Activated T-cell treated with anti-CD3 and anti-CD28 coated beads for 4 hours (primary cell): ENCODE results near the gene PHACTR1.

Source experiments
- DNase-seq: peaks from one replicate; pipeline ENCODE4 v3.0.0-alpha.2; 2020

Gene PHACTR1

DNA sequence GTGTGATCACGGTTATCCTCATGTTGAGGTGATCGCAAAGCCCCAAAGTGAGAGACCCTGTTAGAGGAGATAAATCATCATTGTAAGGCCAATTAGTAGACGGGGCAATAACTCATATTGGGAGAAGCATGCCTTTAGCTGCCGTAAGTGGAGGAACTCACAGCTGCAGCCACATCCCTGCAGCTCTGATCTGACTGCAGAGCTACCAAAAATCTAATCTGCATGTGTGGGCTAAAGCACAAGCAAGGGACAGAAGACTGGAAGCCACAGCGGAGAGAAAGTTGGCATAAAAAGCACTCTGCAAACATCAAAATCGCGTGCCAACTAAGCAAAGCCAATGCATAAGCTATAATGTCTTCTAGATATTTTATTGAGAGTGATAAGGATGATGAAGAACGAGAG is 532.0 kb downstream of the PHACTR1 start:
- DNase-seq: no peak

- DNase-seq: no peak
Measured at GRCh38 chr6:13248994-13249393, 532.4 kb downstream of the PHACTR1 start.

DNA sequence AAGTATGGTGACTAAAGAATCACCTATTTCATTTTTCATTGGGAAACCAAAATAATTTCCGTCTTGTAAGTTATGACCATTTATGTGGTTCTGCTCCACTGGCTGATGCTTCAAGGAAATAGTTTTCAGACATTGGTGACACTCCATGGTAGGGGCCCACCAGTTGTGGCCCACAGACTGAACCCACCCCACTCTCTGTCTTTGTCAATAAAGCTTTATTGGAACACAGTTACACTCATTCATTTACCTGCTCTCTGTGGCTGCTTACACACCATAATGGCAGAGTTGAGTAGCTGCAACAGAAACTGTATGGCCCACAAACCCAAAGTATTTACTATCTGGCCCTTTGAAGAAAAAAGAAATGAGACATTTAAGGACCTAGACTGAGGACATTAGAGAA is 533.2 kb downstream of the PHACTR1 start:
- DNase-seq: no peak

DNA sequence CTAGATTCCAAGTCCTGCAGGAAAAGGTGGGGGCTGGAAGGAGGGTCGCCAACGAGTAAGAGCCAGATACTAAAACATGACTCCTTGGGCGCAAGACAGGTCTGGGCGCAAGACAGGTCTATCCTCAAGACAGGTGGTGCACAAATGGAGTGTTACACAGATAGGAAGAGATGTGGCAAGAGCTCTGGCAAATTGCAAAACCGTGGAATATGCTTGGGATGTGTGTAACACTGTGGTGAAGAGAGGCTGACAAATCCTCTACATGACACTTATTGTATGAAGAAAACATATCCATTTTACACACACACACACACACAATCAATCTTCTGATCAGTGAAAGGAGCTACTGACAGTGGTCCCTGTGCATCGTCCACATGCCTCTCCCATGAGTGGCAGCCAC is 534.1 kb downstream of the PHACTR1 start:
- DNase-seq: no peak

- no peak for DNase-seq
Measured at GRCh38 chr6:13251242-13251641, 534.7 kb downstream of the PHACTR1 start.

- DNase-seq: no peak
Measured at GRCh38 chr6:13252790-13253189, 536.2 kb downstream of the PHACTR1 start.

GRCh38 chr6:13253272-13253671 is 536.7 kb downstream of the PHACTR1 start:
- DNase-seq: no peak

DNA sequence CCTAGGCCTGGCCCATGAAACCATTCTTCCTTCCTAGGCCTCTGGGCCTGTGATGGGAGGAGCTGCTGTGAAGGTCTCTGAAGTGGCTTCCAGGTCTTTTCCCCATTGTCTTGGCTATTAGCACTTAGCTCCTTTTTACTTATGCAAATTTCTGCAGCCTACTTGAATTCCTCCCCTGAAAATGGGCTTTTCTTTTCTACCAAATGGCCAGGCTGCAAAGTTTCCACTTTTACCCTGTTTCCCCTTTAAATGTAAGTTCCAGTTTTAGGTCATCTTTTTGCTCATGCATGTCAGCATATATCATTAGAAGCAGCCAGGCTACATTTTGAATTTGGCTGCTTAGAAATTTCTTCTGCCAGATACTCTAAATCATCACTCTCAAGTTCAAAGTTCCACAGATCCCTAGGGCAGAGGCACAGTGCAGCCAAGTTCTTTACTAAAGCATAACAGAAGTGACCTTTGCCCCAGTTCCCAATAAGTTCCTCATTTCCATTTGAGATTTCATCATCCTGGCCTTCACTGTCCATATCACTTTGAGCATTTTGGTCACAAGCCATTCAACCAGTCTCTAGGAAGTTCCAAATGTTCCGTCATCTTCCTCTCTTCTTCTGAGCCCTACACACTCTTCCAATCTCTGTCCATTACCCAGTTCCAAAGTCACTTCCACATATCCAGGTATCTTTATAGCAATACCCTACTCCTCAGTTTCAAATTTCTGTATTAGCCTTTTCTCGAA is 539.9 kb downstream of the PHACTR1 start:
- DNase-seq: no peak

DNA sequence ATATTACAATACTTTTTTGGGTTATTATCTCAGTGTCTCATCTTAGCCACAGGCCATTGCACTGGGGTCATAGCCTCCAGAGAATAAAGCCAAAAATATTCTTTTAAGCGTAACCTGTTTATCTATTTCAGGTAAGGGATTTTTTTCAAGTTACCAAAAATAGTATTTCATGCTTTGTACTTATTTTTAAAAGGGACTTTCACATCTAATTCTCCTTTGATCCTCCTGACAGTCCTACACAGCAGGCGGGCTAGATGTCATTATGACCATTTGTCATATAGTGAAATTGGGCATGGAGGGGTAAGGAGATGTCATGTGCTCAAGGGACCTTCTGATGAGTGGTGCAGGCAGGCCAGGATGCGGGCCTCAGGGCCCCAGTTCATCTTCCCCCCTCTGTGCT is 542.8 kb downstream of the PHACTR1 start:
- DNase-seq: no peak

DNA sequence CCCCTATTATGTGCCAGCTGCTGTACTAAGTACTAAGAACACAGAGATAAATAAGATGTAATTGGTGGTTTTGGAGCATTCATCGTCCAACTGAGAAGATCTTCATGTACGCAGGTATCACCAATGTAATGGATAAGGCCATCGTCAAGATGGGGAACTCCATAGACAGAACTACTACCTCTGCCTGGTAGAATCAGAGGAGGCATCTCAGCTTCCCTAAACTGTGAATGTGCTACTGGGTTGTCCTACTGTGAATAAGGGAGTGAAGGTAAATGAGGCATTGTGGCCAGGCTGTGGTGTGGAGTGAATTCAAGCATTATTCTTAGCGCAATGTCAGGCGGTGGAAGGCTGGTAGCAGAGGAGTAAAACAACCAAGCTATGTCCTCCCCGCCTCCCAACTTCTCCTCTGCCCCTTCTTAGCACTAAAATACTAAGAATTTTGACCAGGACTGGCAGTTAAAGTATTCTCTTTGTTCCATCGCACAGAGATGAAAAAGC is 543.6 kb downstream of the PHACTR1 start:
- no peak for DNase-seq

DNA sequence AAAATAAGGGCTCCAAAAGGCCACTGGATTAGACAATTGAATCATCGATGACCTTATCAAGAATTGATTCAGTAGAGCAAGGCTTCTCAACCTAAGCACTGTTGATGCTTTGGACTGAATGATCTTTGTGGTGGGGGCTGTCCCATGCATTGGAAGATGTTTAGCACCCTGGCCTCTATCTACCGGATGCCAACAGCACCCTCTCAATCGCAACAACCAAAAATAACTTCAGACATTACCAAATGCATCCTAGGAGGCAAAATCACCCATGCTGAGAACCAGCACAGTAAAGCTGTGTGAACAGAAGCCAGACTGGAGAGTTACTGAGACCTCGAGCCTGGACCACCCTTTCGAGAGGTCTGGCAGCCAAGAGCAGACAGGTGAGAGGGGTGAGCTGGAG is 544.3 kb downstream of the PHACTR1 start:
- DNase-seq: no peak

DNA sequence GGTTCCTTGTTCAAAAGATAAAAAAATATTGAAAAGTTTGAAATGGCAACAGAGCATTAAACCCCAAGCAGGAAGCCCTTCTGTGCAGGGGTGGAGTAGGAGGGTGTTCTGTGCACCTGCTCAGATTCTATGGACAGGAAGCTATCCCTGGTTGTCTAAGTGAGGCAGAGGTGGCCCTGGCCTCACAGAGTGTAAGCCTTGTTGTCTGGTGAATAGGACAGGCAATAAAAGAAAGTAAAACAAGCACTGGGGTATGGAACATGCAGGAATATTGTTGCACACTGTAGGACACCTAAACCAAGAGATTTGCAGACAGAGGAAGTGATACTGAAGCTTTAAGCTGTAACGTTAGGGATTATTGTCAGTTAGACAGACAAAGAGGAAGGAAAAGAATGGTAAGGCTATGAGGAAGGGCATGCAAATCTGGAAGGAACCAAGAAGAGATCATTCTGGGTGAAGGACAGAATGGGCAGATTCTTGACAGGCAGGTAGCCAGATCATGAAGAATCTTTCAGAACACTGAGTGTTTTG is 545.0 kb downstream of the PHACTR1 start:
- no peak for DNase-seq

GRCh38 chr6:13262302-13263230 is 546.0 kb downstream of the PHACTR1 start:
- no peak for DNase-seq

GRCh38 chr6:13263669-13264068 is 547.1 kb downstream of the PHACTR1 start:
- DNase-seq: no peak

DNA sequence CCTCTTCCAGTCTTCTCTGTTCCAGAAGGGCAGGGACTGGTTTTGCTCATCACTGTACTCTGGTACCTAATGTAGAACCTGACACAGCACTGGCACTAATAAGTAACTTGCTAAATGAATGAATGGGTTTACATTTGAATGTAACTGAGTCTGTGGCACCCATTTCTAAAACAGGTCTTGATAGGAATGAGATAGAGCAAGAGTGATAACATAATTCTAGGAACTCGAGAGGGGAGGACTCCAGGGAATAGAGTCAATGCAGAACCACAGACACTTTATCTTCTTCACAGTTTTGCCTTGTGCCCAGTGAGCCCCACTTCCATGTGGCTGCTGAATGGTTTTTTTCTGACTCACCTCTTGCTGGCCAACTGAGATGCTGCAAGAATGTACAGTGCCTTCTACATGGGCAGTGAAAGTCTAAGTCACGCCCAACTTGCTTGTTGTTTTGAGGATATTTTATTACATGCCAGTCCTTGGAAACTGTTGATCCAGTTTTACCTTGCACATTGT is 550.6 kb downstream of the PHACTR1 start:
- no peak for DNase-seq

- DNase-seq: no peak
Measured at GRCh38 chr6:13268913-13269518, 552.4 kb downstream of the PHACTR1 start.

DNA sequence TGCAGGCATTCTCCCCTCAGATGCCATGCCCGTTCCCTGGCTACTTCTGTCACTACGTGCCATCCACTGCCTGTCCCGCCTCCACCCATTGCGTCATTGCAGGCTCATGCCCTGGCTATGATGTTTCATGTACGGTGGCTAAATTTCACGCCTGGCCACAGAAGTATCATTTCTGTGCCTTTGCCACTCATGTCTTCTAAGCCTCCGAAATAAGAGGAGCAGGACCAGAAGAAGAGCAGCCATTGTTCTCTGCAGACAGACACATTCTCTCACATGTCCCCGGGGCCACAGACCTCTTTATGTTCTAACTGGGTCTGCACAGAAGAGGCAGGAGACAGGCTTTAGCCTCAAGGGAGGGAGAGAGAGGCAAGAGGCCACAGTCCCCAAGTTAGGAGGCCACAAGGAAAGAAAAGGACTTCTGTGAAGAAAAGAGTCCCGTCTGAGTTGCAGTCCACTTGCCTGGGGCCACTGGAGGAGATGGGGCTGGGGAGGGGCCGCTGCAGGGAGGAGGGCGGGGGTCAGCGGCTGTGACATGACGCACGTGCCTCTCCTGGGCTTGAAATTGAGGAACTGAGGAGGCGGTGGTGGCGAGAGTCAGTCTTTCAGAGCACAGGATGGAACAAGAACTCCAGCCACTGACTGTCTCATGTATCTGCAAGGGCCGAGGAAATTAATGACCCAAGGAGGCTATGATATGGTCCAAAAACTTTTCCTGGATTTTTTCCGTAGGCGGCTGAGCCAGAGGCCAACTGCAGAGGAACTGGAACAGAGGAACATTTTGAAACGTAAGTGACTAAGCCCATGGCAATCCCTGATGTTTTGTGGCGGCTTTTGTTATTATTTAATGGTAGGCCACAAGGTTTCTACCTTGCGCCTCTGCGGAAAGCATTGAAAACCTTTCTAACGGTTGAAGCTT is 555.8 kb downstream of the PHACTR1 start:
- DNase-seq: no peak

DNA sequence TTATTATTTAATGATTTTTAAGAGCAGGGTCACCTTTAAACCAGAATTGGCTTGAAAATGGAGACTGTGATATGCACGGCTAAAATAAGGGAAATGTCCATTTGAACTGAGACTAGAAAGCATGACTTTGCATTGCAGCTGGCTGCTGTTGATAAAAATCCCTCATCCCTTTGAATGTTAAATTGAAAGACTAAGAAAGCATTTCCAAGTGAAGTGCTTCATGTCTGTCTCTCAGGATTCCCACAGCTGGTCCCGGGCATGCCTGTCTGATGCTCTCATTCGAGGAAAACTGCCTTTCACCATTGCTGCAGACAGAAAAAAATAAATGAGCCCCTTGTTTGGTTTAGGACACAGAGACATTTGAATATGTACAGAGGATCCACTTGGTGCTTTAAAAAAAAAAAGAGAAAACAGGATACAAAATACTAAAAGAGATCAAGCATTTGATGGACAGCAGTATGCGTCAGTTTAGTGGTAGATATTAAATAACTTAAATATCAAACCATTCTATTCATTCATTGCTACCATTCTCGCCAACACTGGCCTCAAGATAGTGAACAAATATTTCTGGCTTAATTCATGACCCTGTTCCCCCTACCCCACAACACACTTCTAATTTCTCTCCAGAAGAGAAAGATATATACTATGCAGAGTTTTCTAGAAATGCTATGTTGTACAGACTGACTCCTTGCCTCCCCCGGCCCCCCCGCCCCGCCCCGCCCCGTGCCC is 556.8 kb downstream of the PHACTR1 start:
- no peak for DNase-seq

GRCh38 chr6:13273931-13274706 is 557.6 kb downstream of the PHACTR1 start:
- peak; percentile 77 for DNase-seq

DNA sequence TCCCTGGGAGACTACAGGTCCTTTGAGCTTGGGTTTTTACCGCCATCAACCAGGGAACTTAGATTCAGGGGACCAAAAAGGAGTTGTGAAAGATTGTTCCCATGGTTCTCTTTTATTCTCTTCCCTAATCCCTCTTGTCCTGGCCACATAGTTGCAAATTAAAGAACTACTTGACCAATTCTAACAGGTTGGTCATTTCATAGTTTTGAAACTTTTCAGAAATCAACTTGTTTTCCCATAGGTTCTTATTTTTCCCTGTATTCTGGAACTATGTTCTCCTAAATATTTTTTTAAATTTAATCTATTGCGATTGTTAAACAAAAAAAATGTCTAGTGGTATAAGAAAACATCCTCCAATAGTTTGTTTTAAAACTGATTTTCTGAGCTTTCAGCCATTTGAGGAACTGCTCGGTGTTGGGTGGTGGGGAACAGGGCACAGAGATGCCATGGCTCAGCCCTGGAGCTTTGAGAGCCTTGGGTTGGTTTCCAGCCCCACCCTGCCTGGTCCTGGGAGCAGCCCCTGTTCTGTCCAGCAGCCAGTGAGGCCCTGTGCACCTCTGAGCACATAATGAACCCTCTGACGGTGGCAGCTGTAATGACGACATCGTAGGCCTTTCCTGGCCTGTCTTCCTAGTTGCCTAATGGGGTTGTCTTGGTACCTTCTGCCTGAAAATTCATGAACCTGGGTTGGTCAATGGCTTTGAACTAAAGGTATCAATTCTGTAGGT is 558.3 kb downstream of the PHACTR1 start:
- DNase-seq: no peak
